SK-N-SH (cell line): ENCODE results near the gene MVD. TPM values are rescaled to one million over a fixed set of nuclear protein-coding genes. Genes with fewer than 3 reads are reported as not detected.

Source experiments
- CTCF ChIA-PET: fragments of 300-600, 350-600 bp; formaldehyde crosslinking; extraction: SDS; loops from one replicate; lab custom pipeline; 2021; lab: Yijun Ruan, JAX
- POLR2A ChIA-PET: fragments of 350-600 bp; sonication (Branson Sonifier 250); formaldehyde crosslinking; extraction: SDS; loops from one replicate; lab custom pipeline; 2020; ENCODE audit warnings: antibody characterized with exemption, inconsistent platforms; lab: Yijun Ruan, JAX
- DNase-seq: peaks from one replicate; pipeline ENCODE4 v3.0.0; 2012
- H2AFZ ChIP-seq: fragments of 200-600 bp; sonication (generic); 2 replicates; pipeline ENCODE4 v1.8.1; 2016; ENCODE audit warnings: antibody characterized with exemption, mild to moderate bottlenecking, low read depth
- H3F3A ChIP-seq: fragments of 200-600 bp; sonication (generic); replicated peaks from 2 replicates; pipeline ENCODE3; 2016; ENCODE audit warnings: antibody characterized with exemption, mild to moderate bottlenecking; ENCODE audit not compliant: insufficient read depth
- H3K27ac ChIP-seq, 2 experiments: fragments of 200-500 bp in 1 of 2; fragments of 200-600 bp in 1 of 2; sonication (Bioruptor generic) in 1 of 2; sonication (generic), shearing (Covaris generic) in 1 of 2; 2 replicates each; pipeline versions ENCODE4 v1.5.1 to v1.6.1; 2014 to 2016; ENCODE audit warnings: low read depth in 2 of 2, inconsistent platforms in 1 of 2, low read length in 1 of 2, mild to moderate bottlenecking in 1 of 2, mixed read lengths in 1 of 2
- H3K27me3 ChIP-seq: fragments of 200-600 bp; sonication (generic), shearing (Covaris generic); 2 replicates; pipeline ENCODE4 v1.6.1; 2016; ENCODE audit warnings: mixed run types; ENCODE audit not compliant: insufficient read depth
- H3K36me3 ChIP-seq, 2 experiments: fragments of 200-500 bp in 1 of 2; fragments of 200-600 bp in 1 of 2; sonication (Bioruptor generic) in 1 of 2; sonication (generic) in 1 of 2; replicated peaks in 1 of 2; 2 replicates each; pipeline versions ENCODE3 to v1.5.1; 2014 to 2016; ENCODE audit warnings: low read length in 1 of 2, mild to moderate bottlenecking in 1 of 2; ENCODE audit not compliant: insufficient read depth in 2 of 2, control insufficient read depth in 1 of 2
- H3K4me1 ChIP-seq, 2 experiments: fragments of 200-500 bp in 1 of 2; fragments of 200-600 bp in 1 of 2; sonication (Bioruptor generic) in 1 of 2; sonication (generic), shearing (Covaris generic) in 1 of 2; 2 replicates each; pipeline versions ENCODE4 v1.5.1 to v1.6.1; 2014 to 2016; ENCODE audit warnings: low read depth in 1 of 2, low read length in 1 of 2, mixed run types in 1 of 2; ENCODE audit not compliant: insufficient read depth in 2 of 2, control insufficient read depth in 1 of 2
- H3K4me2 ChIP-seq: fragments of 200-600 bp; sonication (generic), shearing (Covaris generic); 2 replicates; pipeline ENCODE4 v1.6.1; 2017; ENCODE audit warnings: mixed run types
- H3K4me3 ChIP-seq, 2 experiments: fragments of 200-500 bp in 1 of 2; fragments of 200-600 bp in 1 of 2; sonication (Bioruptor generic) in 1 of 2; sonication (generic), shearing (Covaris generic) in 1 of 2; 2 replicates each; pipeline versions ENCODE4 v1.5.1 to v1.8.1; 2014 to 2016; ENCODE audit warnings: low read depth in 2 of 2, inconsistent platforms in 1 of 2, low read length in 1 of 2, mild to moderate bottlenecking in 1 of 2, mixed read lengths in 1 of 2, moderate library complexity in 1 of 2
- H3K79me2 ChIP-seq: fragments of 200-600 bp; sonication (generic); 2 replicates; pipeline ENCODE4 v1.8.1; 2017; ENCODE audit warnings: mild to moderate bottlenecking; ENCODE audit not compliant: insufficient read depth
- H3K9ac ChIP-seq: fragments of 200-600 bp; sonication (generic); 2 replicates; pipeline ENCODE4 v1.6.1; 2017; ENCODE audit warnings: mixed run types
- H3K9me2 ChIP-seq: fragments of 200-600 bp; sonication (generic); 2 replicates; pipeline ENCODE4 v1.6.1; 2017; ENCODE audit warnings: mixed run types
- H3K9me3 ChIP-seq: fragments of 200-600 bp; sonication (generic); 2 replicates; pipeline ENCODE4 v1.6.1; 2017; ENCODE audit warnings: mixed run types, mild to moderate bottlenecking, moderate library complexity
- H4K20me1 ChIP-seq: fragments of 200-600 bp; sonication (generic); 2 replicates; pipeline ENCODE4 v1.6.1; 2017; ENCODE audit warnings: mild to moderate bottlenecking, mixed run types; ENCODE audit not compliant: insufficient read depth
- ELF1 ChIP-seq: IDR thresholded peaks from 2 replicates; pipeline ENCODE4 v1.4.0; 2012
- EZH2phosphoT487 ChIP-seq: fragments of 200-600 bp; sonication (generic); IDR thresholded peaks from 2 replicates; pipeline ENCODE4 v1.6.1; 2017; ENCODE audit warnings: low read depth, mixed run types, mild to moderate bottlenecking, antibody characterized with exemption, moderate library complexity, borderline replicate concordance
- NFIC ChIP-seq: IDR thresholded peaks from 2 replicates; pipeline ENCODE4 v1.4.0; 2012; ENCODE audit warnings: borderline replicate concordance
- RAD21 ChIP-seq: IDR thresholded peaks from 2 replicates; pipeline ENCODE4 v1.6.1; 2012; ENCODE audit warnings: mild to moderate bottlenecking, low read length
- REST ChIP-seq: IDR thresholded peaks from 2 replicates; pipeline ENCODE4 v1.6.1; 2012; ENCODE audit warnings: mild to moderate bottlenecking, low read depth, low read length, moderate library complexity
- RXRA ChIP-seq: IDR thresholded peaks from 2 replicates; pipeline ENCODE4 v1.4.0; 2012; ENCODE audit warnings: low read depth, mild to moderate bottlenecking, borderline replicate concordance
- SIN3A ChIP-seq: IDR thresholded peaks from 2 replicates; pipeline ENCODE4 v1.6.1; 2012; ENCODE audit warnings: low read depth, mild to moderate bottlenecking, low read length, moderate library complexity, borderline replicate concordance
- YY1 ChIP-seq: IDR thresholded peaks from 2 replicates; pipeline ENCODE4 v1.4.0; 2012; ENCODE audit warnings: low read depth, mild to moderate bottlenecking
- WGBS: methylation state at CpG from one replicate; pipeline ENCODE4 v1.1.6; 2017; ENCODE audit warnings: low lambda C conversion rate; 5-methylcytosine and 5-hydroxymethylcytosine counted together
- polyA plus RNA-seq, 3 experiments: library from polyadenylated mRNA; depleted of rRNA; stranded (reverse); fragments of >200 nt; gene quantifications; 2 replicates each; pipeline ENCODE4 v1.2.3, GENCODE V29; 2012
- TF ChIP-seq, protein P1 (sequence below): IDR thresholded peaks from 2 replicates; pipeline ENCODE4 v1.4.0; 2012; ENCODE audit warnings: low read depth, borderline replicate concordance

The MVD gene
- polyA plus RNA-seq, 1 of the 3 experiments (the other 2 are of a cell fraction) = 15.7 TPM

GRCh38 chr16:88680554-88681083 is 17.7 kb upstream of the MVD start:
- POLR2A ChIA-PET = no interaction called here
- no peak overlapping the region for H3K4me3 ChIP-seq

More at GRCh38 chr16:88680554-88681083, 17.7 kb upstream of the MVD start:
- no peak for DNase-seq
- peaks cover 5% of the 10 kb centered on the region for H3F3A ChIP-seq
- no peak for TF ChIP-seq NFIC
- TF ChIP-seq EZH2phosphoT487 = no peak
- TF ChIP-seq SIN3A = no peak
- TF ChIP-seq ELF1 = no peak
- no peak for TF ChIP-seq YY1
- TF ChIP-seq, protein P1, sequence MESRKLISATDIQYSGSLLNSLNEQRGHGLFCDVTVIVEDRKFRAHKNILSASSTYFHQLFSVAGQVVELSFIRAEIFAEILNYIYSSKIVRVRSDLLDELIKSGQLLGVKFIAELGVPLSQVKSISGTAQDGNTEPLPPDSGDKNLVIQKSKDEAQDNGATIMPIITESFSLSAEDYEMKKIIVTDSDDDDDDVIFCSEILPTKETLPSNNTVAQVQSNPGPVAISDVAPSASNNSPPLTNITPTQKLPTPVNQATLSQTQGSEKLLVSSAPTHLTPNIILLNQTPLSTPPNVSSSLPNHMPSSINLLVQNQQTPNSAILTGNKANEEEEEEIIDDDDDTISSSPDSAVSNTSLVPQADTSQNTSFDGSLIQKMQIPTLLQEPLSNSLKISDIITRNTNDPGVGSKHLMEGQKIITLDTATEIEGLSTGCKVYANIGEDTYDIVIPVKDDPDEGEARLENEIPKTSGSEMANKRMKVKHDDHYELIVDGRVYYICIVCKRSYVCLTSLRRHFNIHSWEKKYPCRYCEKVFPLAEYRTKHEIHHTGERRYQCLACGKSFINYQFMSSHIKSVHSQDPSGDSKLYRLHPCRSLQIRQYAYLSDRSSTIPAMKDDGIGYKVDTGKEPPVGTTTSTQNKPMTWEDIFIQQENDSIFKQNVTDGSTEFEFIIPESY = no peak
- no peak for TF ChIP-seq RAD21
- no peak for TF ChIP-seq RXRA
- TF ChIP-seq REST = no peak
- TF ChIP-seq, all 33 proteins: peak for 0
- no peak overlapping the region for H3K27ac ChIP-seq
- H3K9ac ChIP-seq = no peak overlapping the region
- peaks cover 0 to 7% of the 10 kb centered on the region in 2 experiments; a peak in 1 of 4 replicates for H3K4me1 ChIP-seq
- CTCF ChIA-PET = interaction anchor here (1.8 kb wide), 1 partner anchor 27 kb away, joined by 3 read pairs; no protein-coding TSS in a partner anchor
- no peak overlapping the region for H3K4me2 ChIP-seq
- H3K9me3 ChIP-seq = no peaks in the 10 kb centered on the region
- no peaks in the 10 kb centered on the region for H3K9me2 ChIP-seq
- no peaks in the 10 kb centered on the region for H3K79me2 ChIP-seq
- H2AFZ ChIP-seq = no peak overlapping the region
- WGBS = 88% methylated on average over 5 of the region's 5 CpGs
- no peaks in the 10 kb centered on the region for H3K36me3 ChIP-seq
- H4K20me1 ChIP-seq = no peaks in the 10 kb centered on the region
- no peaks in the 10 kb centered on the region for H3K27me3 ChIP-seq
